ENCODE results near the gene TNK2. TPM values are rescaled to one million over a fixed set of nuclear protein-coding genes. Genes with fewer than 3 reads are reported as not detected.

Gene TNK2
- total RNA-seq, 1 donor from 2014 or later, result 39.1 TPM

DNA sequence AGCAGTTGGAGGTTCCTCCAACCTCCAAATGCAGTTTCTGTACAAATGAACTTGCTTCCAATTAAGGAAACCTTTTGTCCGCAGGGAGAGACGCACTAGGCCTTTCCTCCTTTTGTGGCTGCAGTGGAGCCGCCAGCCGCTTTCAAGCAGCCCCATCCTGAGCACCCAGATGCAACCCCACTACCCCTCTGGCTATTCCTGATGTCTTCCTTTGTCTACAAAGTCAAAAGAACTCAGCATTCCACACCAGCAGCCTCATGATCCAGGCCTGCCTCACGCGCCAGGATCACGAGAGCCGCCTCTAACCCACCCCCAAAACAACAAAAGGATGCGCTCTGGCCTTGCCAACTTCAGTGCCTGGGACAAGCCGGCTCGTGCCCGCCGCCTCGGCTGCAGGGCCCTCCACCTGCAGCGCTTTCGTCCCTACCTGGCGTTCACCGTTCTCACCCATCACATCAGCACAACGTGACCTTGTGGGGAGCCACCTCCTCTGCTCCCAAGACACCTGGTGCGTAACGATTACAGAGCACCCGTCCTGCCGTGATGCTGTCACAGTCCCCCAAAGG is 48.4 kb downstream of the TNK2 start:
- Mint-ChIP-seq H3K4me3 (ENCODE audit: unreplicated experiment) (no peak overlapping the region), H3K27me3 (ENCODE audit: low read depth, unreplicated experiment) (peaks cover 2% of the 10 kb centered on the region), H3K36me3 (ENCODE audit: low read depth, unreplicated experiment) (peaks cover 3% of the 10 kb centered on the region), H3K9me3 (ENCODE audit: unreplicated experiment) (no peaks in the 10 kb centered on the region), H3K27ac (ENCODE audit: unreplicated experiment) (peak overlapping the region; percentile 19), H3K4me1 (ENCODE audit: low read depth, unreplicated experiment) (no peaks in the 10 kb centered on the region)
- Histone ChIP-seq H3K9me3 (ENCODE audit: insufficient read depth, low read depth, low read length) (no peaks in the 10 kb centered on the region), H3K27me3 (ENCODE audit: insufficient read depth, low read length) (no peaks in the 10 kb centered on the region), H3K36me3 (ENCODE audit: insufficient read depth, low read length) (no peaks in the 10 kb centered on the region), H4K20me1 (ENCODE audit: insufficient read depth, low read length) (no peaks in the 10 kb centered on the region), H2AFZ (ENCODE audit: low read depth, low read length) (peak overlapping the region; percentile 55), H3K4me3 (ENCODE audit: insufficient read depth, low read depth, low read length) (peak overlapping the region; percentile 32), H3K9ac (ENCODE audit: low read length) (peak overlapping the region; percentile 5), H3K4me1 (ENCODE audit: insufficient read depth, low read length) (peaks cover 11% of the 10 kb centered on the region), H3K4me2 (ENCODE audit: low read length) (peak overlapping the region; percentile 69), H3K79me2 (ENCODE audit: insufficient read depth, low read length) (no peaks in the 10 kb centered on the region), H3K27ac (ENCODE audit: low read depth, low read length) (no peak overlapping the region)
- TF ChIP-seq, protein P1, sequence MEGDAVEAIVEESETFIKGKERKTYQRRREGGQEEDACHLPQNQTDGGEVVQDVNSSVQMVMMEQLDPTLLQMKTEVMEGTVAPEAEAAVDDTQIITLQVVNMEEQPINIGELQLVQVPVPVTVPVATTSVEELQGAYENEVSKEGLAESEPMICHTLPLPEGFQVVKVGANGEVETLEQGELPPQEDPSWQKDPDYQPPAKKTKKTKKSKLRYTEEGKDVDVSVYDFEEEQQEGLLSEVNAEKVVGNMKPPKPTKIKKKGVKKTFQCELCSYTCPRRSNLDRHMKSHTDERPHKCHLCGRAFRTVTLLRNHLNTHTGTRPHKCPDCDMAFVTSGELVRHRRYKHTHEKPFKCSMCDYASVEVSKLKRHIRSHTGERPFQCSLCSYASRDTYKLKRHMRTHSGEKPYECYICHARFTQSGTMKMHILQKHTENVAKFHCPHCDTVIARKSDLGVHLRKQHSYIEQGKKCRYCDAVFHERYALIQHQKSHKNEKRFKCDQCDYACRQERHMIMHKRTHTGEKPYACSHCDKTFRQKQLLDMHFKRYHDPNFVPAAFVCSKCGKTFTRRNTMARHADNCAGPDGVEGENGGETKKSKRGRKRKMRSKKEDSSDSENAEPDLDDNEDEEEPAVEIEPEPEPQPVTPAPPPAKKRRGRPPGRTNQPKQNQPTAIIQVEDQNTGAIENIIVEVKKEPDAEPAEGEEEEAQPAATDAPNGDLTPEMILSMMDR (IDR thresholded peaks at IDR 0.05; ENCODE audit: insufficient read depth, low read depth, low read length), result no peak
- TF ChIP-seq EZH2 (IDR thresholded peaks at IDR 0.05; ENCODE audit: insufficient read depth, low read length), result no peak
- DNase-seq (ENCODE audit: low read depth), result no peak
- no peak for FAIRE-seq

DNA sequence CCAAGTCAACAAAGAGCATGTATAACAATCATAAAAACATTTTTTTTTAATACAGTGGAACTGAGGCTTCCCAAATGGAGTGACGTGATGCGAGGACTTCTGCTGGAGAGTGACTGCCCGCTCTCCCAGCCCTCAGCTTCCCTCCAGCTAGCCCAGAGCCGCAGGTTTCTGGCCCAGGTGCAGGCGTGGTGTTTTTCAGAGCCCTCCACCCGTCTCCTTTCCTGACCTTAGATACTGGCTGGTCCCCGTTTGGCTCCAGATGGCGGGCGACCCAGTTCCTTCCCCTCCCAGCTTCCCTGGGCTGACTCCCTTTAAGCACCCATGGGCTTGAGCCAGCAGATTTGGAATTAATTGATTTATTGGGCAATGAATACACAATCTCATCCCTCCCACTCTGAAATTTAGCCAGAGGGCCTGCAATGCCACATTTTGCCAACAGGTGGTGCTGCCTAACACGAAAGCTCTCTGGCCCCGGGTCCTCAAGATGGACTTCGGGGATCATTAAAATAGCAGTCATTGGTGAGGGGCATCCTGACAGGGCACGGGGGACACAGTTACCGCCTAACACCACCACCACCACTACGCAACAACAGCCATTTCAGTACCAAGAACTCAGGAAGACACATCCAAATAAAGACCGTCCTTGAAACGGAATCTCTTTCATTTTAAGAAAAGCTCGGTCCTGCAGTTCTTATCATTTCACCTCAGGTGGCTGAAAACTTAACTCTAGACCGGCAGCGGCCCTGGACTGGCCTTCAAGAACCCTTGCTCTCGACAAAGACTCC is 49.1 kb downstream of the TNK2 start:
- H3K27me3 Mint-ChIP-seq (ENCODE audit: low read depth, unreplicated experiment), result peaks cover 2% of the 10 kb centered on the region
- peak overlapping the region; percentile 5 for H3K9ac ChIP-seq (ENCODE audit: low read length)
- H3K36me3 Mint-ChIP-seq (ENCODE audit: low read depth, unreplicated experiment), result peaks cover 3% of the 10 kb centered on the region
- no peaks in the 10 kb centered on the region for H4K20me1 ChIP-seq (ENCODE audit: insufficient read depth, low read length)
- H3K79me2 ChIP-seq (ENCODE audit: insufficient read depth, low read length), result no peaks in the 10 kb centered on the region
- peaks cover 11% of the 10 kb centered on the region for H3K4me1 ChIP-seq (ENCODE audit: insufficient read depth, low read length)
- FAIRE-seq (no peak), DNase-seq (ENCODE audit: low read depth) (peak; percentile 23)
- no peak overlapping the region for H3K27ac Mint-ChIP-seq (ENCODE audit: unreplicated experiment)
- H3K36me3 ChIP-seq (ENCODE audit: insufficient read depth, low read length), result no peaks in the 10 kb centered on the region
- peak overlapping the region; percentile 69 for H3K4me2 ChIP-seq (ENCODE audit: low read length)
- no peaks in the 10 kb centered on the region for H3K9me3 ChIP-seq (ENCODE audit: insufficient read depth, low read depth, low read length)
- peak overlapping the region; percentile 13 for H2AFZ ChIP-seq (ENCODE audit: low read depth, low read length)
- H3K27ac ChIP-seq (ENCODE audit: low read depth, low read length), result no peak overlapping the region
- peak overlapping the region; percentile 32 for H3K4me3 ChIP-seq (ENCODE audit: insufficient read depth, low read depth, low read length)
- no peak for TF ChIP-seq EZH2 (IDR thresholded peaks at IDR 0.05; ENCODE audit: insufficient read depth, low read length)
- TF ChIP-seq, protein P1 (IDR thresholded peaks at IDR 0.05; ENCODE audit: insufficient read depth, low read depth, low read length), result peak; percentile 97
- H3K27me3 ChIP-seq (ENCODE audit: insufficient read depth, low read length), result no peaks in the 10 kb centered on the region
- no peaks in the 10 kb centered on the region for H3K4me1 Mint-ChIP-seq (ENCODE audit: low read depth, unreplicated experiment)
- H3K4me3 Mint-ChIP-seq (ENCODE audit: unreplicated experiment), result no peak overlapping the region
- no peaks in the 10 kb centered on the region for H3K9me3 Mint-ChIP-seq (ENCODE audit: unreplicated experiment)
